H1 (cell line): ENCODE data around the gene PTPRJ. TPM values are rescaled to one million over a fixed set of nuclear protein-coding genes. Genes with fewer than 3 reads are reported as not detected.

ENCODE experiments used
- CTCF ChIA-PET: fragments of 300-600 bp; sonication (Branson Sonifier 250); formaldehyde crosslinking; loops from one replicate; lab custom pipeline; 2021; ENCODE audit not compliant: partially characterized antibody; lab: Charles Lee
- POLR2A ChIA-PET: fragments of 300-600 bp; sonication (Branson Sonifier 250); formaldehyde crosslinking; loops from one replicate; lab custom pipeline; 2021; ENCODE audit warnings: inconsistent platforms; ENCODE audit not compliant: partially characterized antibody; lab: Charles Lee
- DNase-seq, 2 experiments: peaks; one replicate each; pipeline versions ENCODE4 v3.0.0 to v3.0.0-alpha.2; 2010 to 2022; ENCODE audit warnings: low spot score in 2 of 2, low read depth in 1 of 2, mixed read lengths in 1 of 2
- FAIRE-seq: peaks from 2 replicates; lab custom pipeline; 2011; peaks lifted over from hg19 to GRCh38; lab: Jason Lieb, UNC
- H2AFZ ChIP-seq: 2 replicates; pipeline ENCODE4 v1.8.1; 2012; ENCODE audit warnings: low read length, inconsistent platforms
- H2AK5ac ChIP-seq: 2 replicates; pipeline ENCODE4 v1.6.1; 2013; ENCODE audit warnings: low read depth, low read length
- H2BK120ac ChIP-seq: replicated peaks from 2 replicates; pipeline ENCODE3; 2013; ENCODE audit warnings: low read depth, low read length, inconsistent platforms
- H2BK12ac ChIP-seq: 2 replicates; pipeline ENCODE4 v1.6.1; 2013; ENCODE audit warnings: low read depth, low read length
- H2BK15ac ChIP-seq: 2 replicates; pipeline ENCODE4 v1.6.1; 2013; ENCODE audit warnings: low read length
- H2BK20ac ChIP-seq: 2 replicates; pipeline ENCODE4 v1.6.1; 2013; ENCODE audit warnings: low read length
- H2BK5ac ChIP-seq: 2 replicates; pipeline ENCODE4 v1.6.1; 2013; ENCODE audit warnings: low read depth, low read length
- H3K14ac ChIP-seq: 2 replicates; pipeline ENCODE4 v1.6.1; 2013; ENCODE audit warnings: inconsistent platforms; ENCODE audit not compliant: insufficient read length
- H3K18ac ChIP-seq: 2 replicates; pipeline ENCODE4 v1.6.1; 2013; ENCODE audit warnings: low read length; ENCODE audit errors: extremely low read depth
- H3K23ac ChIP-seq: 2 replicates; pipeline ENCODE4 v1.6.1; 2013; ENCODE audit warnings: inconsistent platforms; ENCODE audit not compliant: insufficient read length
- H3K23me2 ChIP-seq: 2 replicates; pipeline ENCODE4 v1.6.1; 2013; ENCODE audit warnings: low read depth, low read length
- H3K27ac ChIP-seq: 2 replicates; pipeline ENCODE4 v1.6.1; 2011; ENCODE audit warnings: low read depth, low read length, inconsistent platforms
- H3K27me3 ChIP-seq, 4 experiments: replicated peaks in 1 of 4; 1 replicate in 1 of 4; 2 replicates in 3 of 4; pipeline versions ENCODE4 v1.6.1 to v1.8.1; 2011 to 2013; ENCODE audit warnings: low read length in 3 of 4, mild to moderate bottlenecking in 3 of 4, inconsistent platforms in 2 of 4, mixed read lengths in 2 of 4, moderate library complexity in 1 of 4; ENCODE audit not compliant: control insufficient read depth in 3 of 4, insufficient read depth in 3 of 4; ENCODE audit errors: extremely low read depth in 1 of 4
- H3K36me3 ChIP-seq, 4 experiments: 2 replicates each; pipeline versions ENCODE4 v1.6.1 to v1.8.1; 2011 to 2013; ENCODE audit warnings: mild to moderate bottlenecking in 4 of 4, low read length in 3 of 4, moderate library complexity in 2 of 4, control low read depth in 1 of 4, inconsistent platforms in 1 of 4; ENCODE audit not compliant: insufficient read depth in 4 of 4, control insufficient read depth in 2 of 4
- H3K4ac ChIP-seq: replicated peaks from 2 replicates; pipeline ENCODE3; 2013; ENCODE audit warnings: low read length, low read depth, mixed read lengths, inconsistent platforms; ENCODE audit not compliant: insufficient read length
- H3K4me1 ChIP-seq, 4 experiments: replicated peaks in 1 of 4; 1 replicate in 1 of 4; 2 replicates in 3 of 4; pipeline versions ENCODE4 v1.6.1 to v1.8.1; 2011 to 2013; ENCODE audit warnings: low read length in 3 of 4, inconsistent platforms in 2 of 4, mixed read lengths in 1 of 4; ENCODE audit not compliant: insufficient read depth in 4 of 4, control insufficient read depth in 3 of 4
- H3K4me2 ChIP-seq, 2 experiments: 2 replicates each; pipeline versions ENCODE4 v1.6.1 to v1.8.1; 2011 to 2013; ENCODE audit warnings: low read depth in 2 of 2, low read length in 2 of 2, control low read depth in 1 of 2, inconsistent platforms in 1 of 2, mild to moderate bottlenecking in 1 of 2; ENCODE audit not compliant: insufficient read depth in 1 of 2
- H3K4me3 ChIP-seq, 4 experiments: fragments of 200-600, 300-600 bp in 1 of 4; sonication (generic), shearing (Covaris generic), sonication (Bioruptor Twin) in 1 of 4; 2 replicates each; pipeline versions ENCODE4 v1.5.1 to v1.8.1; 2011 to 2016; ENCODE audit warnings: low read length in 4 of 4, low read depth in 3 of 4, control low read depth in 2 of 4, inconsistent platforms in 2 of 4, mild to moderate bottlenecking in 2 of 4, mixed read lengths in 1 of 4, moderate library complexity in 1 of 4; ENCODE audit not compliant: insufficient read depth in 2 of 4; ENCODE audit errors: extremely low read depth in 1 of 4
- H3K56ac ChIP-seq: replicated peaks from 2 replicates; pipeline ENCODE3; 2013; ENCODE audit warnings: low read depth, mild to moderate bottlenecking, mixed read lengths, low read length, inconsistent platforms; ENCODE audit not compliant: insufficient read length
- H3K79me1 ChIP-seq: 2 replicates; pipeline ENCODE4 v1.6.1; 2013; ENCODE audit warnings: low read depth, low read length, control low read depth
- H3K79me2 ChIP-seq, 2 experiments: 2 replicates each; pipeline versions ENCODE4 v1.6.1 to v1.8.1; 2012 to 2013; ENCODE audit warnings: low read length in 2 of 2, mild to moderate bottlenecking in 2 of 2, inconsistent platforms in 1 of 2; ENCODE audit not compliant: insufficient read depth in 2 of 2, control insufficient read depth in 1 of 2
- H3K9ac ChIP-seq, 4 experiments: replicated peaks in 1 of 4; 1 replicate in 1 of 4; 2 replicates in 3 of 4; pipeline versions ENCODE4 v1.6.1 to v1.8.1; 2011 to 2013; ENCODE audit warnings: low read depth in 3 of 4, low read length in 3 of 4, control low read depth in 2 of 4, mild to moderate bottlenecking in 2 of 4, moderate library complexity in 2 of 4, inconsistent platforms in 1 of 4; ENCODE audit errors: extremely low read depth in 1 of 4
- H3K9me3 ChIP-seq, 2 experiments: 2 replicates each; pipeline versions ENCODE4 v1.6.1 to v1.8.1; 2012 to 2013; ENCODE audit warnings: mild to moderate bottlenecking in 2 of 2, moderate library complexity in 2 of 2, control low read depth in 1 of 2, inconsistent platforms in 1 of 2, low read depth in 1 of 2, low read length in 1 of 2, mixed read lengths in 1 of 2; ENCODE audit not compliant: insufficient read depth in 2 of 2
- H4K20me1 ChIP-seq, 2 experiments: replicated peaks in 1 of 2; 2 replicates each; pipeline versions ENCODE3 to v1.8.1; 2011 to 2013; ENCODE audit warnings: inconsistent platforms in 2 of 2, low read length in 2 of 2, mild to moderate bottlenecking in 1 of 2; ENCODE audit not compliant: insufficient read depth in 2 of 2, control insufficient read depth in 1 of 2
- H4K5ac ChIP-seq: 2 replicates; pipeline ENCODE4 v1.6.1; 2013; ENCODE audit warnings: low read length, low read depth, mixed read lengths, inconsistent platforms; ENCODE audit not compliant: insufficient read length
- H4K8ac ChIP-seq: 2 replicates; pipeline ENCODE4 v1.8.0; 2013; ENCODE audit warnings: mild to moderate bottlenecking, moderate library complexity, low read length, inconsistent platforms; ENCODE audit not compliant: insufficient read depth; ENCODE audit errors: extremely low read depth
- H4K91ac ChIP-seq: replicated peaks from 2 replicates; pipeline ENCODE3; 2013; ENCODE audit warnings: low read length, mixed read lengths, inconsistent platforms; ENCODE audit not compliant: insufficient read length
- ATF2 ChIP-seq: IDR thresholded peaks from 2 replicates; pipeline ENCODE4 v1.6.1; 2012; ENCODE audit warnings: low read length, inconsistent platforms
- CREB1 ChIP-seq: IDR thresholded peaks from 2 replicates; pipeline ENCODE4 v1.6.1; 2012; ENCODE audit warnings: inconsistent platforms
- EP300 ChIP-seq, 2 experiments: IDR thresholded peaks; 1 replicate in 1 of 2; 2 replicates in 1 of 2; pipeline ENCODE4 v1.6.1; 2011 to 2012; ENCODE audit warnings: low read depth in 2 of 2, low read length in 2 of 2, mild to moderate bottlenecking in 2 of 2, borderline replicate concordance in 1 of 2, inconsistent platforms in 1 of 2, moderate library complexity in 1 of 2
- HDAC6 ChIP-seq: IDR thresholded peaks from one replicate; pipeline ENCODE4 v1.7.1; 2012; ENCODE audit warnings: low read depth, mild to moderate bottlenecking, inconsistent platforms, low read length, moderate library complexity
- SIX5 ChIP-seq: IDR thresholded peaks from 2 replicates; pipeline ENCODE4 v1.6.1; 2011; ENCODE audit warnings: mild to moderate bottlenecking, low read depth, low read length
- SP1 ChIP-seq: IDR thresholded peaks from 2 replicates; pipeline ENCODE4 v1.6.1; 2011; ENCODE audit warnings: low read depth, low read length
- TCF12 ChIP-seq: IDR thresholded peaks from 2 replicates; pipeline ENCODE4 v1.6.1; 2011; ENCODE audit warnings: low read depth, mild to moderate bottlenecking, low read length
- USF2 ChIP-seq: IDR thresholded peaks from 2 replicates; pipeline ENCODE4 v1.6.1; 2011; ENCODE audit warnings: low read length, improper control_type of control experiment
- WGBS, 2 experiments: shearing (Covaris generic) in 1 of 2; methylation state at CpG; one replicate each; pipeline versions ENCODE4 v1.1.6 to v1.1.7; 2013 to 2015; ENCODE audit warnings: low lambda C conversion rate in 2 of 2, mixed read lengths in 2 of 2, inconsistent platforms in 1 of 2, low coverage in 1 of 2, missing lambda C conversion rate in 1 of 2; ENCODE audit not compliant: insufficient replicate concordance in 2 of 2, insufficient coverage in 1 of 2, insufficient read length in 1 of 2; ENCODE audit errors: extremely low coverage in 1 of 2, missing lambda C conversion rate in 1 of 2; 5-methylcytosine and 5-hydroxymethylcytosine counted together
- polyA plus RNA-seq, 7 experiments: library from polyadenylated mRNA; depleted of rRNA in 3 of 7; stranded (reverse) in 5 of 7; unstranded in 2 of 7; fragments of >200 nt in 5 of 7; fragments of 200-250 nt in 2 of 7; gene quantifications; 1 replicate in 5 of 7; 2 replicates in 1 of 7; 4 replicates in 1 of 7; pipeline versions ENCODE4 v1.2.1 to v1.2.3, GENCODE V29; 2011 to 2013; ENCODE audit warnings: missing spikeins in 2 of 7, mixed read lengths in 2 of 7
- total RNA-seq: library from RNA; stranded (reverse); fragmentation: NEBNext Ultra II Directional; extraction: Animal tissue kit (Norgen Biotek cat#: 25700); gene quantifications from 2 replicates; pipeline ENCODE4 v1.2.1, GENCODE V29; 2021

PTPRJ gene
- total and polyA plus RNA-seq, 2 of the 8 experiments (the other 6 are each of a cell fraction or from before 2014, with no cell fraction given) = 4.4 to 22.6 TPM

- H3K23me2 ChIP-seq = no peaks in the 10 kb centered on the region; the same call in 1 of the 2 replicates
- H3K18ac ChIP-seq = no peak within 1 kb of the TSS
- no peak within 1 kb of the TSS for H3K56ac ChIP-seq
- H3K23ac ChIP-seq = no peak within 1 kb of the TSS
- no peak within 1 kb of the TSS for H3K27ac ChIP-seq
- no peaks in the 10 kb centered on the region for H3K4me1 ChIP-seq
- no peak within 1 kb of the TSS for H2AFZ ChIP-seq
- no peaks in the 10 kb centered on the region for H3K79me2 ChIP-seq
- H3K79me1 ChIP-seq = no peaks in the 10 kb centered on the region
- no peak within 1 kb of the TSS for H4K91ac ChIP-seq
- ChIA-PET POLR2A (no interaction called here), CTCF (no interaction called here)
- no peak within 1 kb of the TSS for H3K4me3 ChIP-seq
- no peaks in the 10 kb centered on the region for H3K27me3 ChIP-seq
- no peak within 1 kb of the TSS for H3K4ac ChIP-seq
- H4K5ac ChIP-seq = no peak within 1 kb of the TSS
- H4K20me1 ChIP-seq = no peaks in the 10 kb centered on the region
- H2BK5ac ChIP-seq = no peak within 1 kb of the TSS
- DNase-seq (no peak), FAIRE-seq (no peak)
- H2BK20ac ChIP-seq = no peak within 1 kb of the TSS
- no peak within 1 kb of the TSS for H2BK15ac ChIP-seq
- H4K8ac ChIP-seq = no peak within 1 kb of the TSS
- H3K14ac ChIP-seq = no peak within 1 kb of the TSS
- H3K9me3 ChIP-seq = peaks cover 59 to 74% of the 10 kb centered on the region in 2 experiments
- no peak within 1 kb of the TSS for H2AK5ac ChIP-seq
- H2BK12ac ChIP-seq = no peak within 1 kb of the TSS
- no peaks in the 10 kb centered on the region; a peak in 1 of 8 replicates for H3K36me3 ChIP-seq
- no peak within 1 kb of the TSS for H3K4me2 ChIP-seq
- H3K9ac ChIP-seq = no peak within 1 kb of the TSS
- 64% methylated on average over 2 of the region's 2 CpGs; no CpG with 5 or more reads in 1 of the 2 experiments for WGBS, 2 experiments
- H2BK120ac ChIP-seq = no peak within 1 kb of the TSS
- TF ChIP-seq USF2 (no peak), CREB1 (no peak), SIX5 (no peak), SP1 (no peak), EP300 (IDR thresholded peaks at IDR 0.05; ENCODE audit: borderline replicate concordance in 1 of 2, low read depth in 2 of 2, low read length in 2 of 2) (no peak), HDAC6 (no peak), TCF12 (no peak), ATF2 (no peak)
Observed at GRCh38 chr11:48216510-48216909, 236.2 kb downstream of the PTPRJ start, which contains the start of gene OR4B1. TSS of gene OR4B1 (plus strand) at chr11:48216810. CDS start at chr11:48216810, 0 bp downstream.
